Gastroesophageal sphincter (tissue), 3 donors: ENCODE data around the gene INPP5D.

Experiments
- CTCF ChIP-seq, 4 experiments: fragments of 200-600 bp in 2 of 4; fragments of 450-650 bp in 2 of 4; sonication (generic) in 1 of 4; IDR thresholded peaks; one replicate each; pipeline ENCODE4 v1.5.1; 2017 to 2019; ENCODE audit warnings: antibody characterized with exemption in 4 of 4, mild to moderate bottlenecking in 2 of 4, moderate library complexity in 2 of 4
- EP300 ChIP-seq: sonication (generic); formaldehyde crosslinking; IDR thresholded peaks from one replicate; pipeline ENCODE4 v1.6.1; 2017; ENCODE audit warnings: antibody characterized with exemption, mild to moderate bottlenecking
- POLR2A ChIP-seq, 2 donors: fragments of 450-650 bp; IDR thresholded peaks; one replicate each; pipeline ENCODE4 v1.6.1; 2017; ENCODE audit warnings: antibody characterized with exemption in 2 of 2, mild to moderate bottlenecking in 2 of 2, moderate library complexity in 1 of 2
- POLR2AphosphoS5 ChIP-seq: sonication (generic); formaldehyde crosslinking; IDR thresholded peaks from one replicate; pipeline ENCODE4 v1.6.1; 2017; ENCODE audit warnings: antibody characterized with exemption

GRCh38 chr2:233129351-233129978, 69.3 kb downstream of the INPP5D start:
- TF ChIP-seq EP300 (no peak), CTCF (IDR thresholded peaks at IDR 0.05) (no peak), POLR2A (IDR thresholded peaks at IDR 0.05) (no peak), POLR2AphosphoS5 (no peak)
